ENCODE data around the gene PEAK3. TPM values are rescaled to one million over a fixed set of nuclear protein-coding genes. Genes with fewer than 3 reads are reported as not detected.
A peak's percentile ranks its signal among the peaks of the same experiment; 100 is the strongest.

Gene PEAK3
- total and polyA plus RNA-seq, 5 experiments from 2014 or later = 0.14 to 0.23 (median 0.15) TPM; not detected in 2

DNA sequence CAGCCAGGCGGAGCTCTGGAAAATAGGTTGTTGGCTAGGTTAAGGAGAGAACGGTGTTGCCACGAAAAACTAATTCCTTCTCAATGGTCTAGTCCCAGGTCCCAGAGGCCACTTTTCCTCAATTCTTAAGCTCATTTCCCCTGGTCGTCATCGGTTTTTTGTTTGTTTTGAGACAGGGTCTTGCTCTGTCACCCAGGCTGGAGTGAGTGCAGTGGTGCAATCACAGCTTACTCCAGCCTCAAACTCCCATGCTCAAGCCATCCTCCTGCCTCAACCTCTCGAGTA lies 44.2 kb downstream of the PEAK3 start:
- no peaks in the 10 kb centered on the region for H3K9me3 Mint-ChIP-seq
- ATAC-seq (no peak), DNase-seq (no peak)
- peak overlapping the region; percentile 78 to 100 (median 96) for H3K27ac Mint-ChIP-seq
- peaks cover 3 to 35% (median 9%) of the 10 kb centered on the region in 3 donors for H3K36me3 Mint-ChIP-seq
- POLR2A ChIA-PET = interaction anchor here (0.7 to 13.1 kb wide), 7 partner anchors 8 to 238 kb away, joined by 3 to 262 read pairs (median 9); partner anchors contain the start of genes AMH, GADD45B and JSRP1
- H3K4me3 Mint-ChIP-seq = peak overlapping the region; percentile 87 to 100 (median 99)
- peaks cover 46 to 77% (median 75%) of the 10 kb centered on the region in 4 donors for H3K4me1 Mint-ChIP-seq
- H3K27me3 Mint-ChIP-seq = peaks cover 0 to 4% (median 0%) of the 10 kb centered on the region in 5 donors

DNA sequence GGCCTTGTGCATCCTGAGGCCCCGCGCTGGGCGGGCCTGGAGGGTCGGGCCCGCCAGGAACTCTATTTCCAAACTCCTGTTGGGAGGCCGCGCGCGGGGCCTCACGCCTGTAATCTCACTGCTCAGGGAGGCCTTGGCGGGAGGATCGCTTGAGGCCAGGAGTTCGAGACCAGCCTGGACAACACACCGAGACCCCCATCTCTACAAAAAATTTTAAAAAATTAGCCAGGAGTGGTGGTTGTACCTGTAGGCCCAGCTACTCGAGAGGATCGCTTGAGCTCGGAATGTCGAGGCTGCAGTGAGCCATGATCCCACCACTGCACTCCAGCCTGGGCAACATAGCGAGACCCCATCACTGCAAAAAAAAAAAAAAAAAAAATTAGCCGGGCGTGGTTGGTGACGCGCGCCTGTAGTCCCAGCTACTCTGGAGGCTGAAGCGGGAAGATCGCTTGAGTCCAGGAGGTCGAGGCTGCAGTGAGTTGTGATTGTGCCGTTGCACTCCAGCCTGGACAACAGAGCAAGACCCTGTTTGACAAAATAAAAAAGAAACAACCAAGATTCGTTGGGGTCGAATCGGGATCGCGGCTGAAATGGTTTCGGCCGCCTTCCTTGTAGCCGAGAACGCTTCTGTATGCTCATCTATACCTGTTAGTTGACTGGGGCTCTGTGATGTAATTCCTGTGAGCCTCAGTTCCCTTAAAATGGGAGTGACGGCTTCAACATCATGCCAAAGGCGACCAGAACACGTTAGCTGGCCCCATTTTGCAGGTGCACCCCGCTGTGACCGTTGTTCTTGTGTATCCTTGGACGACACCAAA lies 44.7 kb downstream of the PEAK3 start:
- peak overlapping the region; percentile 78 to 100 (median 96) for H3K27ac Mint-ChIP-seq
- no peaks in the 10 kb centered on the region for H3K9me3 Mint-ChIP-seq
- H3K27me3 Mint-ChIP-seq = peaks cover 0 to 4% (median 0%) of the 10 kb centered on the region in 5 donors
- H3K4me3 Mint-ChIP-seq = peak overlapping the region; percentile 87 to 100 (median 99)
- peaks cover 3 to 30% (median 9%) of the 10 kb centered on the region in 3 donors for H3K36me3 Mint-ChIP-seq
- peaks cover 41 to 71% (median 70%) of the 10 kb centered on the region in 4 donors for H3K4me1 Mint-ChIP-seq
- POLR2A ChIA-PET = interaction anchor here (0.6 to 13.1 kb wide), 9 partner anchors 9 to 750 kb away, joined by 3 to 262 read pairs (median 3); partner anchors contain the start of genes AMH, GADD45B and JSRP1
- ATAC-seq (no peak), DNase-seq (no peak)

DNA sequence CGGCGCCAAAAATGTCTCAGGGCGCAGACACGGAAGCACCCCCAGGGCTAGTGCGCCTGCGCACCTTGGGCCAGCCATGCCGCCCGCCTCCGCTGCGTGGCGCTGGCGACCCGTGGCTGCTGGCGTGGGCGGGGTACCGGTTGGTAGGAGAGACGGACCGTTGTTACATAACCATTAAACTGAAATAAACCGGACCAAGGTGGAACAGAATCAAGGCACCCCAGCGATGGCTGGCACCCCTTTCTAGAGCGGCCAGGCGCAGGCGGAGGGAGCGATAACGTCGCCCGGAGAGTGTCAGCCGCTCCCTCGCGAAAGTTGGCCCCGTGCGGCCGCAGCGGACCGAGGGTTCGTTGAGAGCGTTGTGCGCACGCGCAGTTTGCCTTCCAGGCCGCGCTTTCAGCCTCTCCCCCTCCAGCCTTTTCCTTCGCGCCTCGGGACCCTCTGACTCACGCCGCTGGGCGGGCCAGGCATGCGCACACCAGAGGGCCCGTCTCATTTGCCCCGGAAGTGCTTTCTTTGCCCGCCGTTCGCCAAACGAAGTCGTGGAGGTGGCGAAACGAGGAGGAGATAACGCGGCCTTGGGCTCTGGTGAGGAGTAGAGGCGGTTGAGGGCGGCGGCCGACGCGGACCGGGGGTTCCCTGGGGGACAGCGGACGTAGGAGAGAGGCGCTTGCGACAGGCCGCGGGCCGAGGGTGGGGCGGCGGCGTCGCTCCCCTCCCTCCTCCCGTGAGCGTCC lies 45.5 kb downstream of the PEAK3 start, which contains the start of the genes PLEKHJ1 and SF3A2:
Gene PLEKHJ1 (minus strand): TSS at position 16 of the 737 bp plus-strand sequence. CDS start 81 bp downstream, outside the sequence.
Gene SF3A2 (plus strand): TSS at position 511 of the 737 bp plus-strand sequence. CDS start 6,595 bp downstream, outside the sequence.
- ATAC-seq (peak; percentile 79 to 84), DNase-seq (peak; percentile 97 to 100 (median 98))
- peaks cover 38 to 67% (median 63%) of the 10 kb centered on the region in 4 donors for H3K4me1 Mint-ChIP-seq
- peak within 1 kb of the TSS; percentile 96 to 100 (median 100) for H3K27ac Mint-ChIP-seq
- H3K4me3 Mint-ChIP-seq = peak within 1 kb of the TSS; percentile 90 to 100 (median 99)
- H3K36me3 Mint-ChIP-seq = peaks cover 3 to 30% (median 9%) of the 10 kb centered on the region in 3 donors
- H3K27me3 Mint-ChIP-seq = peaks cover 0 to 4% (median 0%) of the 10 kb centered on the region in 5 donors
- POLR2A ChIA-PET = interaction anchor here (0.6 to 13.1 kb wide), 16 partner anchors 10 to 749 kb away, joined by 3 to 262 read pairs (median 4); partner anchors contain the start of genes AMH, AP3D1, GADD45B and JSRP1
- H3K9me3 Mint-ChIP-seq = no peaks in the 10 kb centered on the region

DNA sequence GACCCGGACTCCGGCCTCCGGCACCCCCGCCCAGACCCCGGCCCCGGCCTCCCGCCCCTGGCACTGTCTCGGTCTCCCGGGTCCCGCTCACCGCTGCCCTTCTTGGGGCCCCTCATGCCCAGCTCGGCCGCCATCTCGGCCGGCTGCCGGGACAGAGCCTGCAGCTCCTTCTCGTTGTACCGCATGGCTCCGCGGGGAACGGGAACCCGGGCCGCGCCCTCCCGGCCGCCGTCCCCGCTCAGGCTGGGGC lies 46.0 kb downstream of the PEAK3 start:
- no peak for DNase-seq
- POLR2A ChIA-PET = interaction anchor here (0.8 to 13.1 kb wide), 12 partner anchors 16 to 242 kb away, joined by 3 to 262 read pairs (median 4); partner anchors contain the start of genes AMH, AP3D1, GADD45B and JSRP1
- Mint-ChIP-seq H3K4me3 (peak overlapping the region; percentile 90 to 100 (median 99)), H3K27ac (peak overlapping the region; percentile 96 to 100 (median 100)), H3K27me3 (peaks cover 0 to 4% (median 0%) of the 10 kb centered on the region in 5 donors), H3K36me3 (peaks cover 3 to 28% (median 9%) of the 10 kb centered on the region in 3 donors), H3K9me3 (no peaks in the 10 kb centered on the region), H3K4me1 (peaks cover 33 to 62% (median 58%) of the 10 kb centered on the region in 4 donors)
- ATAC-seq = peak in 1 of 2 donors; percentile 72

DNA sequence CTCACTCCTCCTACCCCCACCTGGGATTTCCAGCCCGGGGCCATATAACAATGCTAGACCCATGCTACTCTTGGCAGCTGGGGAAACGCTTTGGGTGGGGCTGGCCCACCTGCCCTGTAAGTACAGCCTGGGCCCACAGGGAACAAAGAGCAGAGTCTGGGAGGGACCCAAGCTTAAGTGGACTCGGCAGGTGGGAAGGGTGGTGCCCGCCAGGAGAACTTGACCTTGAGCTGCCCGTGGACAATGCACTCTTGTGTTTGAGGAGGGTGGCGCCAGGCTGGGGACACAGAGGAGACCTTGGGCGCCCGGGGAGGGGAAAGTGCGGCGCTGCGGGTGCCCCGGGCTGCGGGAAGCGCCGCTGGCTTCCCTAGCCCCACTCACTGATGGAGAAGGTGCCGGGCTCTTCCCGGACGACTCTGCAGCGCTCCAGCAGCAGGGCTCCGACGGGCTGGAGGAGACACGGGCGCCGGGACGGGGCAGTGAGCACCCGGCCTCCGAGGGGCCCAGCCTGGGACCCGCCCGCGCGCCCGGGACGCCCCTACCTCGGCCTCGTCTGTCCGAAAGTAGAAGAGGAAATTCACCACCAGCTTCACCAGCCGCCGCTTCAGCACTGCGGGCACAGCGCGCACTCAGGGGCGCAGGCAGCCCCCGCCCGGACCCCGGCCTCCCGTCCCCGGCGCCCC lies 46.5 kb downstream of the PEAK3 start:
- peaks cover 32 to 57% (median 54%) of the 10 kb centered on the region in 4 donors for H3K4me1 Mint-ChIP-seq
- POLR2A ChIA-PET = interaction anchor here (0.6 to 13.1 kb wide), 14 partner anchors 17 to 391 kb away, joined by 3 to 262 read pairs (median 4); partner anchors contain the start of genes AMH, AP3D1, GADD45B and JSRP1
- DNase-seq (peak in 1 of 10 donors; percentile 29), ATAC-seq (peak in 1 of 2 donors; percentile 8)
- H3K9me3 Mint-ChIP-seq = no peaks in the 10 kb centered on the region
- peaks cover 0 to 4% (median 0%) of the 10 kb centered on the region in 5 donors for H3K27me3 Mint-ChIP-seq
- H3K27ac Mint-ChIP-seq = peak overlapping the region; percentile 43 to 96 (median 86)
- H3K4me3 Mint-ChIP-seq = peak overlapping the region; percentile 84 to 100 (median 94)
- H3K36me3 Mint-ChIP-seq = peaks cover 3 to 26% (median 9%) of the 10 kb centered on the region in 3 donors

DNA sequence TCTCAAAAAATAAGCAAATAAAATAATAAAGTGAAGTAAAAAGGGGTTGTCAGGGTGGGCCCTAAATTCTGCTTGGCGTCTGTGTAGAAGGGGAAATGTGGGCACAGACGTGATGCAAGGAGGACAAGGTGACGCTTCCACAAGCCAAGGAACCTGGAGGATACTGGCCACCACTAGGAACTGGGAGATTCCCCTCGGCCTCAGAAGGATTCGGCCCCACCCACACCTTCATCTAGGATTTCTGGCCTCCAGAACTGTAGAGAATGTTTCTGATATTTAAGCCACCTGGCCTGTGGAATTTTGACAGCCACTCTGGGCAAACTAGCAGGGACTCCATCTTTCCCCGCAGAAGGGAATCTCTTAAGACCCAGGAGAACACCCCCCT lies 47.0 kb downstream of the PEAK3 start:
- peaks cover 0 to 4% (median 0%) of the 10 kb centered on the region in 5 donors for H3K27me3 Mint-ChIP-seq
- H3K4me1 Mint-ChIP-seq = peaks cover 27 to 52% (median 49%) of the 10 kb centered on the region in 4 donors
- H3K36me3 Mint-ChIP-seq = peaks cover 3 to 31% (median 9%) of the 10 kb centered on the region in 3 donors
- H3K9me3 Mint-ChIP-seq = no peaks in the 10 kb centered on the region
- peak overlapping the region; percentile 84 to 100 (median 89) for H3K4me3 Mint-ChIP-seq
- ATAC-seq = no peak
- no peak for DNase-seq
- POLR2A ChIA-PET = interaction anchor here (0.6 to 13.1 kb wide), 11 partner anchors 17 to 391 kb away, joined by 3 to 262 read pairs (median 5); partner anchors contain the start of genes AMH, AP3D1, GADD45B and JSRP1
- H3K27ac Mint-ChIP-seq = peak overlapping the region; percentile 43 to 96 (median 86)

DNA sequence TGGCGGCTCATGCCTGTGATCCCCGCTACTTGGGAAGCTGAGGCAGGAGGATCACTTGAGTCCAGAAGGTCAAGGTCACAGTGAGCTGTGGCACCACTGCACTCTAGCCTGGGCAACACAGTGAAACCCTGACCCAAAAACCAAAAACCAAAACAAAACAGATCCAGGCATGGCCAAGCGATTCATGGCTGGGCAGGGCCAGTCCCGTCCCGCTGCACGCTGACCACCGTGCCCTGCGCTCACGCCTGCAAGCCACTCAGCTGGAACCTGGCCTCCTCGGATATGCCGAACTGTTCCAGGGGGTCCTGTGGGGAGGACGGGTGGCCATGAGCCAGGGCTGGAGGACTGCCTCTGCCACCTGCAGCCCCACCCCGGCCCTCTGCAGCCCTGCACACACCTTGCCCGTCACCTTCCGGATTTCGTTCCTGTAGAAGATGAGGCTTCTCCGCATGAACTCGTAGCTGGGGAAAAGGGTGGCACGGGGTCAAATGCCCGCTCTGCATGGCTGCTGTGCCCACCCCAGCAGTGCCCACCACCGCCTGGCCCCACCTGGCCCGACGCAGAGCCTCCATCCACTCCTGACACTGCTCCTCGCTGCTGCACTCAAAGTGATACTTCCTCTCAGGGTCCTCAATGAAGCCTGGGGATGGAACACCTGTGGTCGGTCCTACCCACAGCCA lies 48.2 kb downstream of the PEAK3 start:
- peaks cover 3 to 31% (median 4%) of the 10 kb centered on the region in 3 donors for H3K36me3 Mint-ChIP-seq
- H3K9me3 Mint-ChIP-seq = no peaks in the 10 kb centered on the region
- peak overlapping the region in 6 of 10 donors; percentile 59 to 95 (median 69) for H3K27ac Mint-ChIP-seq
- no peak for ATAC-seq
- peaks cover 0 to 4% (median 0%) of the 10 kb centered on the region in 5 donors for H3K27me3 Mint-ChIP-seq
- H3K4me3 Mint-ChIP-seq = peak overlapping the region in 7 of 10 donors; percentile 5 to 100 (median 87)
- H3K4me1 Mint-ChIP-seq = peaks cover 21 to 40% (median 36%) of the 10 kb centered on the region in 4 donors
- DNase-seq = no peak
- POLR2A ChIA-PET = interaction anchor here (0.6 to 13.1 kb wide), 4 partner anchors 15 to 82 kb away, joined by 3 to 262 read pairs (median 6); partner anchors contain the start of gene AP3D1

DNA sequence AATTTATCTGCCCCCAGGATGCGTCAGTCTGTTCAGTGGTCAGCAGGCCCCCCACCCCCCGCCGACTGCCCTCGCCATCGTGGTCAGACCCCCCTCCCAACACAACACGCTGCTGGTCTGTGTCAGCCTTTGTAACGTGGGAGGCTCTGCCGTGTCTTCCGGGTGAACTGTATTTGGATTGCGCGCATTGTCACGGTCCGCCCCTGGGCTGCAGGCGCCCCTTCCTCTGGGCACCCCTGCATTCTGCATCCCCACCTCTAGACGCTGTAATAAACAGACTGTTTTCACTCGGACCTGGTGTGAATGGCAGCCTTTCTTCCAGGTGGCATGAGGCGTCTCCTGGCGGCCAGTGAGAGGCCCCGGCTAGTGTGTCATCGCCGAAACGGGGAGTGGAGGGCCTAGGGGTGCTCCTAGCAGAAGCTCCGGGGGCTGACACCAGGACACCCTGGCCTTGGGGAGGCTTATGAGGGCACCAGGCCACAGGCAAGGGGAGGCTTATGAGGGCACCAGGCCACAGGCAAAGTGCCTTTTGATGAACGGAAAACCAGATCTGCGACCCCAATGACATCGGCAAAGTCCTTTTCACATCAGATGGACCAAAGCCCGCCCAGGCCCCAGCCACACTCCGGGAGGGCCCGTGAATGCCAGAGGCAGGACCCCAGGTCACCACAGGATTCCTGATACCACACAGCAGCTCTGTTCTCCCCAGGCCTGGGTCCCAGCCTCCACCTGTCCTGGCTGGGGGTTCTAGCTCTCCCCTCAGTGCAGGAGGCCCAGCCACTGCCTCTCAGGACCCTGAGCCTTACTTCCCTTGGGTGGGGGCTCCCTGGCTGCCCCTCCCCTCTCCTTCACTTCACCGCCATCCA lies 49.5 kb downstream of the PEAK3 start:
- peak overlapping the region in 1 of 10 donors; percentile 14 for H3K4me3 Mint-ChIP-seq
- no peaks in the 10 kb centered on the region for H3K9me3 Mint-ChIP-seq
- POLR2A ChIA-PET = interaction anchor here (0.5 to 13.1 kb wide), 2 partner anchors 27 to 39 kb away, joined by 5 to 262 read pairs; no protein-coding TSS in a partner anchor
- H3K36me3 Mint-ChIP-seq = peaks cover 3 to 22% (median 4%) of the 10 kb centered on the region in 3 donors
- peak overlapping the region in 5 of 10 donors; percentile 18 to 62 (median 34) for H3K27ac Mint-ChIP-seq
- H3K4me1 Mint-ChIP-seq = peaks cover 12 to 27% (median 24%) of the 10 kb centered on the region in 4 donors
- no peak for ATAC-seq
- peaks cover 0 to 4% (median 0%) of the 10 kb centered on the region in 5 donors for H3K27me3 Mint-ChIP-seq
- DNase-seq = no peak

DNA sequence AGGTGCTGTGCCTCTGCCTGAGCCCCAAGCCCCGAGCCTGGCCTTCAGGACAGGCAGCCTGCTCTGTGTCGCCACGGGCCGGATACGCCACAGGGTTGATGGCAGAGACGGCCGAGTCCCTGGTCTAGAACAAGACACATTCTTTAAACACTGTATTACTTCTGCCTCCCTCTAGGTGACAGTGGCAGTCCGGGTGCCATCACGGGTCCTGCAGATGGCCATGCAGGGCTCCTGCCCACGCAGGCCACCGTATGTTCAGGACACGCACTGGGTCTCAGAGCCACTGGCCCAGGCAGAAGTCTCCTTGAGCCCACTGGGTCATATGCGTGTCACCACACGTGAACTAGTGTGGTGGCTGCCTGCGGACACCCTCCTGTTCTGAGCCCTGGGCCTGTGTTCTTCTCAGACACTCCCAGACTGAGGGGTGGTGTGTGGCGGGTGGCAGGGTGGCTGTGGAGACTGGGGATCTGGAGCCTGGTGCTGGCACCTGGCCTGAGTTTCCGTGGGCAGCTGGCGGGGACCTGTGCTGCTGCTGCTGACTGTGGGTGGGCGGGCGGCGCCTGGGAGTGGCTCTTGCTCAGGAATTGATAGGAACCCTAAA lies 50.3 kb downstream of the PEAK3 start:
- no peak for ATAC-seq
- no peak overlapping the region for H3K27ac Mint-ChIP-seq

More for the DNA sequence above, 50.3 kb downstream of the PEAK3 start:
- H3K36me3 Mint-ChIP-seq = peaks cover 3 to 22% (median 4%) of the 10 kb centered on the region in 3 donors
- POLR2A ChIA-PET = interaction anchor here (0.5 to 13.1 kb wide), 3 partner anchors 28 to 85 kb away, joined by 3 to 262 read pairs (median 5); no protein-coding TSS in a partner anchor
- no peak for DNase-seq
- peaks cover 11 to 23% (median 20%) of the 10 kb centered on the region in 4 donors for H3K4me1 Mint-ChIP-seq
- no peak overlapping the region for H3K4me3 Mint-ChIP-seq
- peaks cover 0 to 4% (median 0%) of the 10 kb centered on the region in 5 donors for H3K27me3 Mint-ChIP-seq
- no peaks in the 10 kb centered on the region for H3K9me3 Mint-ChIP-seq

All from naive thymus-derived CD8-positive, alpha-beta T cell (primary cell).